GM19468 (cell line): Measurements from ENCODE around the gene AGXT.

ENCODE experiments used
- ATAC-seq: cut with Tn5 transposase; IDR thresholded peaks from one replicate; pipeline ENCODE4 v1.9.1; 2021; ENCODE audit warnings: mild to moderate bottlenecking, moderate library complexity, moderate number of reproducible peaks; ENCODE audit not compliant: unreplicated experiment; ENCODE audit errors: extremely low read depth

AGXT gene

DNA sequence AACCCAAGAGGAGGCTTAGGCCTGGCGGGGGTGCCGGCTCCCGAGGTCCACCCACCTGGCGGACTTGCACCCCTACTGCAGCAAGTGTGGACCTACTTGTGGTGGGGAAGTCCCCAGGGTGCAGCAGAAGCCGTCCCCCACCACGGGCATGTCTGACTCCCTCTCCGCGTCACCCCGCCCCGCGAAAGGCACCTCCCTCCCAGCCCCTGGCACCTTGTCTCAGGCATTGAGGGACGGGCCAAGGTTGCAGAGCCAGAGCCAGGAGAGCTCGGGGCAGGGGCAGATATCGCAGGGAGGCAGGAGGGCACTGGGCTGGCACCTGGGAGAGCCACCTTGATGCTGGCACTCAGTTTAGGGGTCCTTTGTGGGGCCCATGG, 56.6 kb downstream of the AGXT start:
- ATAC-seq, result no peak

GRCh38 chr2:240925568-240926515, 57.2 kb downstream of the AGXT start:
- no peak for ATAC-seq

DNA sequence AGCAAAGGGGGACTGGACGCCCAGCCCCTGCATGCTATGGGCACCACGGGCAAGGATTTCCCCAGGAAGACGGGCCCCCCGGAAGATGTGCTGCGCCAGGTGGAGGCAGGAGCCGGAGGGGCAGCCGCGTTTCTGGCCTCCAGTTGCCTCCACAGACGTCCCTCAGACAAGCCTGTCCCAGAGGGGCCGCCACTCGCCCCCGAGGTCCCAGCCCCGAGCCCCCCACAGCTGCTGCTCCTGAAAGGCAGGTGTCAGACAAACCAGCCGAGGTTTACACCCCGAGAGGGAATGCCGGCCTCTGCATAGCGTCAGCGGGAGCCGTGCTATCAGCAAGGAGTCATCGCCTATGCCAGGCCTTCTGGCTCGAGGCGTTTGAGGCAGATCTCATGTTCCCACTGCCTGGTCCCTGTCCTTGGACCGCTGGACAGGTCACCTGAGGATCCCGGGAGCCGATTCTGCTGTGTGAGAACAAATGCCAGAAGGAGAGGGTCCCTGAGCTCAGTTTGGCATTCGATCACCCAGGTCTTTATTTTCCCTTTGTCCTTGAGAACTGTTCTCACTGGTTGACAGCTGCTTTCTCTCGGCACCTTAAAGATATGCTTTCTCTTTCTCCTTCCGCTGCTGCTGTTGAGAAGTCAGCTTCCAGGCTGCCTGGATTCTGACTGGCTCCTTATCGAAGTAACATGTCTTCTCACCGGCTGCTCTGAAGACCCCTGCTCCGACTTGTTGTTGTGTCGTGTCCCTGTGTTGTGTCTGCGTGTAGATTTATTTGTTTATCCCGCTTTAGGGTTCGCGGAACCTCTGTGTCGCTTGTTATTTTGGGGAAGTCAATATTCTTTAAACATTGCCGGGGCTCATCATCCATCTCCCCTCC, 58.1 kb downstream of the AGXT start:
- ATAC-seq, result no peak

DNA sequence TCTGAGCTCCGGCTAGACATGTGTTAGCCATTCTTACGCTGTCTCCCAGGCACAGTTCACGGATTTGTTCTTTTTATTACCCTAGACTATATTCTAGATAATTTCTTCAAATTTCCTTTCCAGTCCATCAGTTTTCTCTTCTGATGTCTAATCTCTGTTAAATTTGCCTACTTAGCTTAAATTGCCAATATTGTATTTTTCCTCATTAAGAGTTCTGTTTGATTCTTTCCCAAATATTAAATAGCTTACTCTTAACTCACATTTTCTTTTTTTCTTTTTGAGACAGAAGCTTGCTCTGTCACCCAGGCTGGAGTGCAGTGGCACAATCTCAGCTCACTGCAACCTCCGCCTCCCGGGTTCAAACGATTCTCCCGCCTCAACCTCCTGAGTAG, 58.8 kb downstream of the AGXT start:
- no peak for ATAC-seq

GRCh38 chr2:240928476-240929363, 60.1 kb downstream of the AGXT start:
- no peak for ATAC-seq

DNA sequence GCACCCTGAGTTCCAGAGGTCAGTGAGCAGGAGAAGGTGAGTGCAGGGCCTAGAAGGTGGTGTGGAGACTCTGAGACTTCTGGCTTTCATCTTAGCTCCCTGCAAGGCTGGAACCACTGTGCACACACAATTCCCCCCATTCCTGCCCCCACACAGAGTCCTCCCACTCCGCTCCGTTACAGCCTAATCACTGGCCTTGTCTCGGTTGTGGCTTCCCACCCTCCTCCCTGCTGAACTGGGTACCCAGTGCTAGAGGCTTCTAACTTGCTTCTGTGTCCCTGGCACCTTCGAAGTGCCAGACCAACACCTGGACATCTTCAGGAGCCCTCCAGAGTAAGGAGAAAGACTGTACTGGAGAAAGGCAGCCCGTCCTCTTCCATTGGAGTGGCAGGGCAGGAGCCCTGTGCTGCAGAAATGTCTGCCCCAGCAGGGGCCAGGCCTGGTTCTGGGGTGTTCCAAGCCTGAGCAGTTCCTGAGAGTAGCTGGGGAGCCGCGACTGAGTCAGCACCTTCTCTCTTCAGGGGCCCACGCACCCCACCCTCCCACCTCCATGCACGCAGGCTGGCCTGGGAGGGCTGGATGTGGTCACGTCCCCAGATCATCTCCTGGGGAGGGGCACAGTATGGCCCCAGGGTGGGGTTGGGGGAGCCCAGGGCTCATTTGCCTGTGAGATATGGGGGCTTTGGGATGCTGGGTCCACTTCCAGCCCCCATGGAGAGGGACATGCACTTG, 60.9 kb downstream of the AGXT start:
- no peak for ATAC-seq
